WTC11 (cell line): ENCODE data around the gene CDC25A. TPM values are rescaled to one million over a fixed set of nuclear protein-coding genes. Genes with fewer than 3 reads are reported as not detected.
A peak's percentile ranks its signal among the peaks of the same experiment; 100 is the strongest.

Experiments used
- ATAC-seq: fragments of 200-7000 bp; cut with Tn5 transposase; 2 replicates; pipeline ENCODE4 v1.10.0; 2021; ENCODE audit warnings: mild to moderate bottlenecking, moderate library complexity
- CTCF ChIA-PET: fragments of 300-600 bp; sonication (Branson Sonifier 250); formaldehyde crosslinking; loops from one replicate; lab custom pipeline; 2021; ENCODE audit warnings: antibody characterized with exemption; lab: Charles Lee
- POLR2A ChIA-PET: fragments of 350-600 bp; sonication (Branson Sonifier 250); formaldehyde crosslinking; loops from one replicate; lab custom pipeline; 2021; ENCODE audit warnings: antibody characterized with exemption; lab: Charles Lee
- DNase-seq: peaks from one replicate; pipeline ENCODE4 v3.0.0; 2021; ENCODE audit warnings: low spot score
- H3K27ac Mint-ChIP-seq: 2 replicates; pipeline ENCODE4 v1.8.0; 2021; ENCODE audit warnings: mixed read lengths
- H3K27me3 Mint-ChIP-seq: 2 replicates; pipeline ENCODE4 v1.8.0; 2021; ENCODE audit warnings: low read depth, mild to moderate bottlenecking, moderate library complexity, mixed read lengths
- H3K36me3 Mint-ChIP-seq: 2 replicates; pipeline ENCODE4 v1.8.0; 2021; ENCODE audit warnings: mixed read lengths
- H3K4me1 Mint-ChIP-seq: 2 replicates; pipeline ENCODE4 v1.8.0; 2022; ENCODE audit warnings: mixed read lengths
- H3K4me3 Mint-ChIP-seq: 2 replicates; pipeline ENCODE4 v1.8.0; 2021; ENCODE audit warnings: mild to moderate bottlenecking, moderate library complexity, mixed read lengths
- H3K9me3 Mint-ChIP-seq: 2 replicates; pipeline ENCODE4 v1.8.0; 2021; ENCODE audit warnings: mixed read lengths
- CTCF ChIP-seq: fragments of 200-600 bp; IDR thresholded peaks from 2 replicates; pipeline ENCODE4 v1.8.0; 2022; ENCODE audit warnings: antibody characterized with exemption
- E2F1 ChIP-seq: sonication (generic); formaldehyde crosslinking; IDR thresholded peaks from 2 replicates; pipeline ENCODE4 v1.8.0; 2022; ENCODE audit warnings: mild to moderate bottlenecking, missing genetic modification reagents
- FOXJ3 ChIP-seq: sonication (generic); formaldehyde crosslinking; IDR thresholded peaks from 2 replicates; pipeline ENCODE4 v1.9.0; 2021; ENCODE audit warnings: missing genetic modification reagents, mild to moderate bottlenecking, borderline replicate concordance
- GABPB1 ChIP-seq: sonication (generic); formaldehyde crosslinking; IDR thresholded peaks from 2 replicates; pipeline ENCODE4 v1.8.1; 2023; ENCODE audit warnings: mild to moderate bottlenecking, missing genetic modification reagents
- GTF2I ChIP-seq: fragments of 250-450 bp; sonication (Bioruptor Pico); conservative IDR thresholded peaks from 2 replicates; pipeline ENCODE4 v1.4.0; 2021; ENCODE audit warnings: mild to moderate bottlenecking
- IRF1 ChIP-seq: sonication (generic); formaldehyde crosslinking; IDR thresholded peaks from 2 replicates; pipeline ENCODE4 v1.8.0; 2023; ENCODE audit warnings: missing genetic modification reagents
- JUN ChIP-seq: sonication (generic); formaldehyde crosslinking; IDR thresholded peaks from 2 replicates; pipeline ENCODE4 v1.8.0; 2023; ENCODE audit warnings: mild to moderate bottlenecking, missing genetic modification reagents
- KAT7 ChIP-seq: sonication (generic); formaldehyde crosslinking; IDR thresholded peaks from 2 replicates; pipeline ENCODE4 v1.8.1; 2023; ENCODE audit warnings: missing genetic modification reagents, mild to moderate bottlenecking, borderline replicate concordance
- PRDM15 ChIP-seq: sonication (generic); formaldehyde crosslinking; IDR thresholded peaks from 2 replicates; pipeline ENCODE4 v1.8.0; 2022; ENCODE audit warnings: missing genetic modification reagents
- RORB ChIP-seq: fragments of 250-450 bp; sonication (Bioruptor Pico); IDR thresholded peaks from 2 replicates; pipeline ENCODE4 v1.9.0; 2021; ENCODE audit warnings: mild to moderate bottlenecking
- SP1 ChIP-seq: sonication (generic); formaldehyde crosslinking; conservative IDR thresholded peaks from 2 replicates; pipeline ENCODE4 v1.8.1; 2022; ENCODE audit warnings: missing genetic modification reagents
- USF1 ChIP-seq: sonication (generic); formaldehyde crosslinking; IDR thresholded peaks from 2 replicates; pipeline ENCODE4 v1.8.0; 2022; ENCODE audit warnings: mild to moderate bottlenecking, missing genetic modification reagents
- ZBTB21 ChIP-seq: sonication (generic); formaldehyde crosslinking; IDR thresholded peaks from 2 replicates; pipeline ENCODE4 v1.8.1; 2023; ENCODE audit warnings: mild to moderate bottlenecking, missing genetic modification reagents, borderline replicate concordance
- ZNF263 ChIP-seq: sonication (generic); formaldehyde crosslinking; IDR thresholded peaks from 2 replicates; pipeline ENCODE4 v1.8.1; 2022; ENCODE audit warnings: low read depth, mild to moderate bottlenecking, moderate library complexity, missing genetic modification reagents
- ZNF317 ChIP-seq: sonication (generic); formaldehyde crosslinking; IDR thresholded peaks from 2 replicates; pipeline ENCODE4 v1.8.1; 2023; ENCODE audit warnings: low read depth, mild to moderate bottlenecking, moderate library complexity, missing genetic modification reagents, borderline replicate concordance
- total RNA-seq: library from RNA; stranded (reverse); gene quantifications from 3 replicates; pipeline ENCODE4 v1.2.3, GENCODE V29; 2021

The CDC25A gene
- total RNA-seq, 1 experiment from 2014 or later, result 57.6 TPM

- Mint-ChIP-seq H3K27ac (no peak within 1 kb of the TSS), H3K27me3 (peaks cover 23% of the 10 kb centered on the region), H3K4me1 (no peaks in the 10 kb centered on the region), H3K36me3 (no peaks in the 10 kb centered on the region), H3K4me3 (no peak within 1 kb of the TSS), H3K9me3 (no peaks in the 10 kb centered on the region)
- POLR2A ChIA-PET, result no interaction called here
- CTCF ChIA-PET, result no interaction called here
- TF ChIP-seq JUN (CRISPR knock-in tag), result no peak
- no peak for TF ChIP-seq ZNF263 (CRISPR knock-in tag)
- no peak for TF ChIP-seq IRF1 (CRISPR knock-in tag)
- TF ChIP-seq GABPB1 (CRISPR knock-in tag), result peak; percentile 66
- ATAC-seq (no peak), DNase-seq (no peak)
Observed at GRCh38 chr3:48222616-48223513, 34.6 kb upstream of the CDC25A start, which contains the start of gene CAMP. TSS of gene CAMP (plus strand) at chr3:48223495. CDS start at chr3:48223512, 17 bp downstream.

GRCh38 chr3:48220746-48221145 lies 32.5 kb upstream of the CDC25A start:
- TF ChIP-seq E2F1 (CRISPR knock-in tag) (no peak), ZNF317 (CRISPR knock-in tag) (no peak), KAT7 (no peak), SP1 (no peak), IRF1 (CRISPR knock-in tag) (no peak), USF1 (CRISPR knock-in tag) (no peak), CTCF (no peak), ZBTB21 (CRISPR knock-in tag) (no peak), FOXJ3 (CRISPR knock-in tag) (no peak), PRDM15 (no peak), GTF2I (no peak), RORB (no peak)
- H3K9me3 Mint-ChIP-seq, result no peaks in the 10 kb centered on the region
- H3K4me3 Mint-ChIP-seq, result no peak overlapping the region
- peaks cover 19% of the 10 kb centered on the region for H3K27me3 Mint-ChIP-seq
- no peaks in the 10 kb centered on the region for H3K36me3 Mint-ChIP-seq
- DNase-seq (no peak), ATAC-seq (no peak)
- POLR2A ChIA-PET, result no interaction called here
- no peak overlapping the region for H3K27ac Mint-ChIP-seq
- H3K4me1 Mint-ChIP-seq, result no peaks in the 10 kb centered on the region
- CTCF ChIA-PET, result interaction anchor here (1.4 kb wide), 1 partner anchor 26 kb away, joined by 3 read pairs; no protein-coding TSS in a partner anchor
